ENCODE measurements around the gene ZNF101. TPM values are rescaled to one million over a fixed set of nuclear protein-coding genes. Genes with fewer than 3 reads are reported as not detected.

Gene ZNF101
- total RNA-seq, 1 experiment from 2014 or later = 12.8 TPM

GRCh38 chr19:19677579-19677978, 8.9 kb downstream of the ZNF101 start:
- no peak for TF ChIP-seq ATF3 (IDR thresholded peaks at IDR 0.05)
- no peak for TF ChIP-seq CBX3 (IDR thresholded peaks at IDR 0.05; ENCODE audit: low read depth)
- TF ChIP-seq REST (IDR thresholded peaks at IDR 0.05; ENCODE audit: low read depth) = no peak
- no peak for TF ChIP-seq JUND (IDR thresholded peaks at IDR 0.05)
- TF ChIP-seq, protein P1, sequence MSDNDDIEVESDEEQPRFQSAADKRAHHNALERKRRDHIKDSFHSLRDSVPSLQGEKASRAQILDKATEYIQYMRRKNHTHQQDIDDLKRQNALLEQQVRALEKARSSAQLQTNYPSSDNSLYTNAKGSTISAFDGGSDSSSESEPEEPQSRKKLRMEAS (IDR thresholded peaks at IDR 0.05) = no peak
- TF ChIP-seq EZH2 (IDR thresholded peaks at IDR 0.05) = no peak
- no peak for TF ChIP-seq SP1 (IDR thresholded peaks at IDR 0.05; ENCODE audit: low read depth)
- no peak for TF ChIP-seq FOSL1 (IDR thresholded peaks at IDR 0.05; ENCODE audit: low read depth)
- TF ChIP-seq SRF (IDR thresholded peaks at IDR 0.05; ENCODE audit: low read depth) = no peak
- TF ChIP-seq, protein P2, sequence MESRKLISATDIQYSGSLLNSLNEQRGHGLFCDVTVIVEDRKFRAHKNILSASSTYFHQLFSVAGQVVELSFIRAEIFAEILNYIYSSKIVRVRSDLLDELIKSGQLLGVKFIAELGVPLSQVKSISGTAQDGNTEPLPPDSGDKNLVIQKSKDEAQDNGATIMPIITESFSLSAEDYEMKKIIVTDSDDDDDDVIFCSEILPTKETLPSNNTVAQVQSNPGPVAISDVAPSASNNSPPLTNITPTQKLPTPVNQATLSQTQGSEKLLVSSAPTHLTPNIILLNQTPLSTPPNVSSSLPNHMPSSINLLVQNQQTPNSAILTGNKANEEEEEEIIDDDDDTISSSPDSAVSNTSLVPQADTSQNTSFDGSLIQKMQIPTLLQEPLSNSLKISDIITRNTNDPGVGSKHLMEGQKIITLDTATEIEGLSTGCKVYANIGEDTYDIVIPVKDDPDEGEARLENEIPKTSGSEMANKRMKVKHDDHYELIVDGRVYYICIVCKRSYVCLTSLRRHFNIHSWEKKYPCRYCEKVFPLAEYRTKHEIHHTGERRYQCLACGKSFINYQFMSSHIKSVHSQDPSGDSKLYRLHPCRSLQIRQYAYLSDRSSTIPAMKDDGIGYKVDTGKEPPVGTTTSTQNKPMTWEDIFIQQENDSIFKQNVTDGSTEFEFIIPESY (IDR thresholded peaks at IDR 0.05; ENCODE audit: extremely low read depth, insufficient replicate concordance, low read length) = no peak
- no peak for TF ChIP-seq CEBPB (IDR thresholded peaks at IDR 0.05; ENCODE audit: low read depth)
- TF ChIP-seq YY1 (IDR thresholded peaks at IDR 0.05; ENCODE audit: extremely low read depth, insufficient replicate concordance, low read depth, low read length) = no peak
- no peak for TF ChIP-seq EGR1 (IDR thresholded peaks at IDR 0.05; ENCODE audit: low read depth)
- TF ChIP-seq EZH2phosphoT487 (IDR thresholded peaks at IDR 0.05; ENCODE audit: borderline replicate concordance) = no peak
- TF ChIP-seq POLR2AphosphoS5 (IDR thresholded peaks at IDR 0.05; ENCODE audit: low read depth, low read length) = no peak
- ChIA-PET POLR2A (no interaction called here), CTCF (no interaction called here), RAD21 (ENCODE audit: low non-redundant PET in 1 of 2, low total read pairs in 2 of 2, uncharacterized antibody in 2 of 2, unreplicated experiment in 2 of 2) (no interaction called here)
- no peak for ATAC-seq
- Histone ChIP-seq H3K4me2 (ENCODE audit: low read length) (no peak overlapping the region), H3K9me2 (ENCODE audit: insufficient read depth) (no peaks in the 10 kb centered on the region), H3K79me2 (ENCODE audit: insufficient read depth, low read length) (peaks cover 27% of the 10 kb centered on the region), H3K4me3 (replicated peaks in 1 of 2; ENCODE audit: low read depth in 1 of 2, low read length in 2 of 2) (no peak overlapping the region), H2AFZ (ENCODE audit: low read depth, low read length, poor library complexity, severe bottlenecking) (no peak overlapping the region), H3K27ac (ENCODE audit: low read depth, low read length) (no peak overlapping the region), H3K27me3 (ENCODE audit: insufficient read depth, low read length) (no peaks in the 10 kb centered on the region), H4K20me1 (ENCODE audit: insufficient read depth) (no peaks in the 10 kb centered on the region), H3K4me1 (ENCODE audit: control insufficient read depth in 1 of 2, insufficient read depth in 2 of 2, low read length in 2 of 2) (no peaks in the 10 kb centered on the region), H3K9me3 (ENCODE audit: control insufficient read depth in 1 of 2, insufficient read depth in 1 of 2, low read depth in 1 of 2, low read length in 2 of 2) (peaks cover 15 to 26% of the 10 kb centered on the region in 2 experiments), H3K36me3 (ENCODE audit: control insufficient read depth in 1 of 2, insufficient read depth in 2 of 2, low read length in 2 of 2) (peaks cover 8 to 47% of the 10 kb centered on the region in 2 experiments), H3K9ac (ENCODE audit: low read length) (no peak overlapping the region)
- DNase-seq (ENCODE audit: low read depth, low spot score) = no peak
- intact Hi-C loops (cut with micrococcal nuclease) = no loop called here
- BruUV-seq (replicated peaks) = no TSS peak
